GM18508 (cell line): ENCODE data around the gene LSM3.

Experiments used
- ATAC-seq: cut with Tn5 transposase; IDR thresholded peaks from one replicate; pipeline ENCODE4 v1.9.1; 2021; ENCODE audit warnings: moderate number of reproducible peaks; ENCODE audit not compliant: insufficient read depth, unreplicated experiment

The LSM3 gene

GRCh38 chr3:14156201-14156600, 22.4 kb upstream of the LSM3 start:
- ATAC-seq, result no peak

- no peak for ATAC-seq
Measured at GRCh38 chr3:14156843-14157561, 21.6 kb upstream of the LSM3 start.

GRCh38 chr3:14157951-14158350, 20.7 kb upstream of the LSM3 start:
- no peak for ATAC-seq

GRCh38 chr3:14158370-14158769, 20.2 kb upstream of the LSM3 start:
- ATAC-seq, result no peak

- no peak for ATAC-seq
Measured at GRCh38 chr3:14159426-14159825, 19.2 kb upstream of the LSM3 start.

- ATAC-seq, result no peak
Measured at GRCh38 chr3:14161282-14161681, 17.3 kb upstream of the LSM3 start.

GRCh38 chr3:14162178-14162577, 16.4 kb upstream of the LSM3 start:
- ATAC-seq, result no peak

- ATAC-seq, result no peak
Measured at GRCh38 chr3:14166877-14167603, 11.6 kb upstream of the LSM3 start.

GRCh38 chr3:14169435-14169834, 9.2 kb upstream of the LSM3 start:
- no peak for ATAC-seq

GRCh38 chr3:14169871-14170270, 8.7 kb upstream of the LSM3 start:
- no peak for ATAC-seq

GRCh38 chr3:14170531-14171159, 8.0 kb upstream of the LSM3 start:
- no peak for ATAC-seq

GRCh38 chr3:14172496-14172895, 6.1 kb upstream of the LSM3 start:
- ATAC-seq, result no peak

GRCh38 chr3:14174483-14174882, 4.1 kb upstream of the LSM3 start:
- ATAC-seq, result no peak

- no peak for ATAC-seq
Measured at GRCh38 chr3:14175383-14176037, 3.1 kb upstream of the LSM3 start.

- no peak for ATAC-seq
Measured at GRCh38 chr3:14177580-14178246, 904 bp upstream of the LSM3 start.

GRCh38 chr3:14179114-14179465, 473 bp downstream of the LSM3 start:
- ATAC-seq, result no peak

GRCh38 chr3:14179795-14180194, 1.2 kb downstream of the LSM3 start:
- ATAC-seq, result no peak

- ATAC-seq, result no peak
Measured at GRCh38 chr3:14181253-14181652, 2.6 kb downstream of the LSM3 start.

- no peak for ATAC-seq
Measured at GRCh38 chr3:14183015-14183577, 4.5 kb downstream of the LSM3 start.

GRCh38 chr3:14186854-14187458, 8.3 kb downstream of the LSM3 start:
- no peak for ATAC-seq
